ENCODE data around the gene ZDHHC1.
"Not testable (repeated sequence)": the region's sequence is repeated elsewhere in the genome, so short reads cannot be mapped to it uniquely, and the experiment has no call there.

Gene ZDHHC1

DNA sequence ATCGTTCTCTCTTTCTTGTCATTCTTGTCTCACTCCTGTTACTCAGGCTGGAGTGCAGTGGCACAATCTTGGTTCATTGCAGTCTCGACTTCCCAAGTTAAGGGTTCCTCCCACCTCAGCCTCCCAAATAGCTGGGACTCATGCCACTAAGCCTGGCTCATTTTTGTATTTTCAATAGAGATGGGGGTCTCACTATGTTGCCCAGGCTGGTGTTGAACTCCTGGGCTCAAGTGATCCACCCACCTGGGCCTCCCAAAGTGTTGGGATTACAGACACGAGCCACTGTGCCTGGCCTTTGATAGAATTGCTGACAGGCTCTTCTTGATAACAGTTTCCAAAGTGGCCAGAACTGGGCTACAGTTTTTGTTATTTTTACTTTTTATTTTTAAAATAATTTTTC lies 55.2 kb downstream of the ZDHHC1 start:
- DNase-seq (ENCODE audit: low spot score): no peak

DNA sequence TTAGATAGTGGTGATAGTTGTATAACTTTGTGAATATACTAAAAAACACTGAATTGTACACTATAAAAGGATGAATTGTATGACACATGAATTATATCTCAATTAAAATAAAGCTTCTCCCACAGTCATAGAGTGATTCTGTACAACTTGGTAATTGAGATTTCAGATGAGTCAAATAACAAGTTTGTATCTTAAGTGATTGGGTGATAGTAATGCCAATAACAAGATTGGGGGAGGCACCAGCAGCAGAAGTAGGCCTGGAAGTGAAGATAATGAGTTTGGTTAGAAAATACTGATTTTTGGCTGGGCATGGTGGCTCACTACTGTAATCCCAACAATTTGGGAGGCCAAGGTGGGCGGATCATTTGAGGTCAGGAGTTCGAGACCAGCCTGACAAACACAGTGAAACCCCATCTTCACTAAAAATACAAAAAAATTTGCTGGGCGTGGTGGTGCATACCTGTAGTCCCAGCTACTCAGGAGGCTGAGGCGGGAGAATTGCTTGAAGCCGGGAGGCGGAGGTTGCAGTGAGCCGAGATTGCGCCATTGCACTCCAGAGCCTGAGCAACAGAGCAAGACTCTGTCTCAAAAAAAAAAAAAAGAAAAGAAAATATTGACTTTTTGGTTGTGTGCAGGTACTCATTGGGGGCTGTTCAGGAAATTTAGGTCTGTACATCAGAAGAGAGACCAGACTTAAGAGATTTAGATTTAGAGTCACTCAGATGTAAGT lies 56.6 kb downstream of the ZDHHC1 start:
- not testable (repeated sequence) for DNase-seq (ENCODE audit: low spot score)

DNA sequence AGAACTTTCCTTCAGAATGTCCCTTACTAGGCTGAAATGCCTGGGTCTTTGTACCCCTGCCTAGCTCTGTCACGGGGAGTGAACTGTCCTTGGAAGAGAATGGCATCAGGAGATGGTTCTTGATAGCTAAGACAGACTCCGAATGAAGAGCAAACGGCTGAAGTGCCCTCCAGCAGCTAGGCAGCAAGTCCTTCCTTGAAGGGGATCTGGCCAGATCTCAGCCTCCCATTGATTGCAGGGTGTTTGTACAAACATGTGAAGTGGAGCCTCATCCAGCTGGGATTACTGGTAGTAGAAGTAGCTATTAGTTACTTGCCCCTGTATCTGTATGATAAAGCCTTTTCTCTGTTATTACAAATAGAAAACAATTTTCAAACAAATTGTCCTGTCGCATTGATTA lies 58.7 kb downstream of the ZDHHC1 start:
- DNase-seq (ENCODE audit: low spot score): no peak

DNA sequence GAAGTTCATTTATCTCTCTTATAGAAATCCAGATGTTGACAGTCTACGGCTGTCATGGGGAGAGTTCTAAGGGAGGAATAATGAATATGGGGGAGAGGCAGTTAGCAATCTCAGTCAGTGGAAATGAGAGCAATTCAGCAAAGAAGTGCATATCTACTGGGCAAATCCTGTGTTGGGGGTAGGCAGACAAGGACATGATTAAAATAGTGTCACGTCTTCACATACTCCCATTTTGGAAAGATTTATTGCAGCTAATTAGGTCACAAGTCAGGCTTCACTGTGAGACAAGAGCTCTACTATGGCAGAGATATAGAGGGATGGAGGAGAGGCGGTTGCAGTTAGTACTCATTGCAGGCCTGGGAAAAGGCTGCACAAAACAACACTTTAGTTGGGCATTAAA lies 59.9 kb downstream of the ZDHHC1 start:
- no peak for DNase-seq (ENCODE audit: low spot score)

DNA sequence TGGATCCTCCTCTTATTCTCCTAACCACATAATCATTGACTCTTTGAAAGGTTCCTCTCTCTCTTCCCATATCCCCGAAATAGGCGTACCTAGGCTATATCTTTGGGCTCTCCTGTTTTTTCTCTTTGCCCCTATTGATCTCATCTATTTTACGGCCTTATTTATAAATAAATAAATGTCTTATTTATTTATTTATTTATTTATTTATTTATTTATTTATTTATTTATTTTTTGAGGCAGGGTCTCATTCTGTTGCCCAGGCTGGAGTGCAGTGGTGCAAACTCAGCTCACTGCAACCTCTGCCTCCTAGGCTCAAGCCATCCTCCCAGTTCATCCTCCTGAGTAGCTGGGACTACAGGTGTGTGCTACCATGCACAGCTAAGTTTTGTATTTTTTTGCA lies 63.8 kb downstream of the ZDHHC1 start:
- DNase-seq (ENCODE audit: low spot score): not testable (repeated sequence)

DNA sequence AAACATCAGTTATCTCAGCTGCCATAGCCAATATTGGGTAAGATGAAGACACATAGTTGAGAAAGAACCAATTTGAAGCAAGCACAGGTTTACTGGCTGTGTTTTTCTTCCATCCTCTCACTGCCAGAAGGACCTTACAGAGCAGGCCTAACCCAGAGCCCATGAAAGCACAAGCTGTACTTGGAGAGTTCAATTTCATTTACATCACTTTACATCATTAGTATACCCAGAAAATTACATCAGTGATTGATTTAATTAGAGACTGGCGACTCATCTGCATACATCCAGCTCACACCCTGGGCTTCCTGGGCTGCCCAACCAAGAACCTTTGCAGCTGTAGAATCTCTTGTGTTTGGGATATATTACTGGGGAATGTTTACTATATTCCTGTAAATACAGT lies 66.0 kb downstream of the ZDHHC1 start:
- no peak for DNase-seq (ENCODE audit: low spot score)

DNA sequence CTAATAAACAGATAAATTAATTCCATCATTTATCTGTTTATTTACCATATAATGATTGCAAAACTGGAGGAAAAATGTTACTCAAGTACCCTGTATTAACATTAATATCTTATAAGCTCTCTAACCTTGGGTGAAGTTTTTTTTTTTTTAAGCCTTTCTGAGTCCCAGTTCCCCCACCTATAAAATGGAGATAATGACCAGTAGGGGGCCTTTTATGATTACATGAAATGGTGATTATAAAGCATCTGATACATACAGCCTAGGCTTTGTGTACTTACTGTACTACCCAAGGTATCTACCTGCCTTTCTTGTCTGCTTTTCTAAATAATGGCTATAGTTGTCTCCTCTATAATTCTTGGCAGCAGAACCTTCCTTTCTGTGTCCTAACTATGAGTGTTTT lies 67.1 kb downstream of the ZDHHC1 start:
- peak; percentile 43 for DNase-seq (ENCODE audit: low spot score)

DNA sequence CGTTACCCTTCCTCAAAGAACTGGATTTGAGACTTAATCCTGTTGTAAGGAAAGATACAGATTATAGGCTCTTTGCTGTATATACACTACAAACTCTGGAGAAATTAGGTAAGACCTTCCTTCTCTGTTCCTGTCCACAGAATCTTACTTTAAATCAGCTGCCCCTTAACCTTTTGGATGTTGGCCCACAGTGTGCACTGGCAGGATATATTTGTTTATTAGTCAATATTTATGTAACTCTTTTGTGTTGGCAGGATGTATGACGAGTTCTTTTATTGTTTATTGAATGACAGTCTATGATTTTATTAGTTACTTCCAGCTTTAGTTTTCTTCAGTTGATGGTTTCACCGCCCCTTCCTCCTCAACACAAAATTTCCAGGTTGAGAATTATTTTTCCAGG lies 69.9 kb downstream of the ZDHHC1 start:
- DNase-seq (ENCODE audit: low spot score): no peak

DNA sequence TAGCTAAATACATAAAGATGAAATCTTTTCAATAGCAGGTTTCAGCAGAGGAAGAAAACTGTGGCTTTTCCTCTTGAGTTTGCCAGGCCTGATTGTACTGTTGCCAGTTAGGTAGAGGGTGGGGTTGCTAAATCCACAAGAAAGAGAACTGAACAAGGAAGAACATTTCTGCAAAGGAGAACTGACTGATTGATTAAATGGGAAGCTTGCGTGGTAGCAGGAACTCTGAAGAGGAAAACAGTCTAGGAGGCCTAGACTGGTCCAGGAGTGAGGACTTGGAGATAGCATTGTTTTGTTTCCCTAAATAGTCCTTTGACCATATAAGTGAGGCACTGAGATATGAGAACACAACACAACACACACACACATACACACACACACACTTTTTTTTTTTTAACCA lies 70.9 kb downstream of the ZDHHC1 start:
- no peak for DNase-seq (ENCODE audit: low spot score)

All from CD4-positive, alpha-beta T cell treated with Interleukin-2 at 100 ng/mL for 4 hours (primary cell).